GM12865 (cell line): Measurements from ENCODE around the gene HOXB3.

Source experiments
- DNase-seq: peaks from one replicate; pipeline ENCODE4 v3.0.0; 2010; ENCODE audit warnings: low read depth
- H3K4me3 ChIP-seq: 2 replicates; pipeline ENCODE4 v1.5.1; 2011; ENCODE audit warnings: mild to moderate bottlenecking, low read depth, low read length, control low read depth
- CTCF ChIP-seq: IDR thresholded peaks from 2 replicates; pipeline ENCODE4 v1.5.1; 2011; ENCODE audit warnings: low read length, control low read depth, low read depth, inconsistent platforms; ENCODE audit not compliant: insufficient read depth; ENCODE audit errors: missing control alignments

Gene HOXB3

DNA sequence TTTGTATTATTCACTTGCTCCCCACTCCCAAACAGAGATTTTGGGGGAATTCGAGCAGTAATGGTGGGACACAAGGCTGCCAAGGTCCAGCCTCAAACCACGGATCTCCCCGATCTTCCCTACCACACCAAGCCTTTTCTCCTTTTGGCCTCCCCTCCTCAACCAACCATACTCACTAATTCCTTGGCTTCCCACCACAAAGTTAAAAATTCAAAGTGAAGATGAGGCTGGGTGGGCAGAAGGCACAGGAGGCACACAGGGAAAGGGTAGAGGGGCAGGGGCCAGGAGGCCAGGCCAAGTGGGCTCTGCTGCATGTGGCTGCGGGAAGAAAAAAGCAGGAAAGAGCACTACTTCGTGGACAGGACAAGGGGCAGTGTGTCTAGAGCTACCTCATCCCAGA lies 27.1 kb downstream of the HOXB3 start:
- TF ChIP-seq CTCF, result no peak
- no peak for DNase-seq
- H3K4me3 ChIP-seq, result no peak overlapping the region

DNA sequence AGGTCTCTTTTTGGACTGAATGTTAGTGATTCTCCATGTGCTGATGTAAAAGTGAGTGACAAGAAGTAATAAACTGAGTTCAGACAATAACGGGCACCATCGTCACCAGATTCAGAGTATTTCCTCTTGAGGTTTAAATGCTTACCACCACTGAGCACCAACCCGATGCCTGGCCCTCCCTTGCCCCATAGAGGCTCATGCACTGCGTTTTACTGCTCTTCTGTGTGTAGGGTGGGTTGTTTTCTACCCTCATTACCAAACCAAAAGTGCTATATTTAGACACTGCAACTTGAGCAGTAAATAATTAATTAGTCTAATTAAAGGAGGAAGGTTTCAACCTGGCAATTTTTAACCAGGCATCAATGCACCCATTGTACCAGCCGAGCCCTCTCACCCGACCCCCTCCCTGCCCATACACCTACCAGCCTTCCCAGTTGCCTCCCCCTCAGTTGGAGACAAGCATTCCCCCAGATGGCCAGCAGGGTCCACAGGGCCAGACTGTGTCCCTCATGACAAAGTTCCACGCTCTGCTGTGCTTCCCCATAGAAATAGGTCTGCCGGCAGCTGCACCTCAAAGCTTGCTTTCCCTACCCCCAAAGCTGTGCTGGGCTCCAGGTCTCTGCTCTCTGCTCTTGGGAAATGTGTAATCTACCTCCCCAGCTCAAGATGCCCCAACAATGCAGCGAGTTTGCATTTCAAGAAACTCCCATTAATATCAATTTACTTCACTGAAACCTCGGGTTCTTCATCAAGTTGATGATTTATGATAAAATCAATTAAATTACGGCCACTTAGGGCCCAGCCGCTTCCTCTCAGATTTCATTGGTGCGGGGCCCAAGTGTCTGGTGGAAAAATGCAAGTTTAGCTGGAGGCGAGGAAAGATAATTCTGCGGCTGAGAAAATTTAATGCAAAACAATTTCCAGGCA lies 27.9 kb downstream of the HOXB3 start:
- no peak for DNase-seq
- no peak overlapping the region for H3K4me3 ChIP-seq
- TF ChIP-seq CTCF, result peak; percentile 23

DNA sequence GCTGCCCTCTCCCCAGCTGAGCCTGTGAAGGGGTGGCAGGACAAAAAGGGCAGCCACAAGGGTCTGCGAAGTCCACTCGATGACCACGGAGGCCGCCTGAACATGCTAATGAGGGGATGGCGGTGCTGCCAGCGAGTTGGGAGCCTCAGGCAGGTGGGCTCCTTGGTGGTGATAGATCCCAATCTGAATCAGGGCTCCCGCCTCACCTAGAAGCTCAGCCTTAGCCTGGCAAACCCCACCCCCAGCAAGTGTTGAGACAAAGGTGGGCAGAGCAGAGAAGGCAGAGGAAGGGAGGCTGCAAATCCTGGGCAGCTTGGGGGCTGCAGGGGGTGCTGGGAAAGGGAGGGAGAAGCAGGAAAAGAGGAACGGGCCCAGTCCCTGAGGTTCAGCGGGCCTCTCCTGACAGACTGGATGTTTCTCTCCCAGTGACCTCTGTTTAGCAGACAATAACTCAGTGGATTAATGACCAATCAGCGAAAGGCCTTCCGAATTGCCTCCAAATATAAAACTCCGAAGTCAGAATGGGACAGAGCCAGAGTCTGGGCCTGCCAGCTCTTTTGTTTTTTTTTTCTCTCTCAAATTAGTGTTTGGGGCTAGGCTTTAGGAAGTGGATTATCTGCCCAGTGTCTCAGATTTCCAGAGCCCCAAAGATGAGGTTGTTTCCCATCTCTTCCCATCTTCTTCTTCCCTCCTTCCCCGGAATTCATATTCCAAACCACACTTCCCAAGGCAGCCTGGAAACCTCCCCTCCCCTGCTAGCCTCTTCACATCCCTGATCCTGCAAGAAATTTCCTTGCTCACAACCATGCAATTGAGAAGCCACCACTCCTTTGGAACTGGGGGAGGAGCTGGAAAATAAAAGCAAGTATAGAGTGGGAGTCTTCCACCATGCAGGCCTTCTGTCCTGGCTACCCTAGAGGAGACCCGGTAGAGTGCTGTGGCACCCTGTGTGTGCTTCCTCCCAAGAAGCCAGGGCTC lies 29.9 kb downstream of the HOXB3 start:
- no peak for DNase-seq
- no peak overlapping the region for H3K4me3 ChIP-seq
- no peak for TF ChIP-seq CTCF

- TF ChIP-seq CTCF, result no peak
- no peak overlapping the region for H3K4me3 ChIP-seq
- no peak for DNase-seq
Observed at GRCh38 chr17:48559122-48559839, 30.8 kb downstream of the HOXB3 start.

- no peak for TF ChIP-seq CTCF
- DNase-seq, result no peak
- H3K4me3 ChIP-seq, result no peak overlapping the region
Observed at GRCh38 chr17:48558831-48559121, 31.3 kb downstream of the HOXB3 start.

GRCh38 chr17:48558057-48558830 lies 31.8 kb downstream of the HOXB3 start:
- DNase-seq, result no peak
- H3K4me3 ChIP-seq, result no peak overlapping the region
- TF ChIP-seq CTCF, result no peak
